Measurements from ENCODE around the gene LILRA5.
"Not testable (repeated sequence)": the region's sequence is repeated elsewhere in the genome, so short reads cannot be mapped to it uniquely, and the experiment has no call there.

The LILRA5 gene

DNA sequence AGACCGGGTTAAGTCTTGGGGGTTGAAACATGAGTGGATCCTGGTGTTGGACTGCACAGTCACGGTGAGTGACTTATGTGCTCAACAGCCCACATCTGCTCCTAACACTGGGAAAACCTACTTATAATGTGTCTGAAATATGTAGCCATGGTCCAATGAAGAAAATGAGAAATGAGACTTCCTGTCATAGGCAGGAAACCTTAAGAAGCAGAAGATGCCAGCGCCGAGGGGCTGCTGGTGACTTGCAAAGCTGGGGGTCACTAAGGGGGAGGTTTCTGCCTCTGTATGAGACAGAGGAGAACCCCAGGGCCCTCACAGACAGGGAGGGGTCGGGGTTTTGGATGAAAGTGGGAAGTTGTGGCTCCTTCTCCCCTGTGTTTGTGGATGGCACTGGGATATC lies 40.8 kb downstream of the LILRA5 start:
- not testable (repeated sequence) for DNase-seq

DNA sequence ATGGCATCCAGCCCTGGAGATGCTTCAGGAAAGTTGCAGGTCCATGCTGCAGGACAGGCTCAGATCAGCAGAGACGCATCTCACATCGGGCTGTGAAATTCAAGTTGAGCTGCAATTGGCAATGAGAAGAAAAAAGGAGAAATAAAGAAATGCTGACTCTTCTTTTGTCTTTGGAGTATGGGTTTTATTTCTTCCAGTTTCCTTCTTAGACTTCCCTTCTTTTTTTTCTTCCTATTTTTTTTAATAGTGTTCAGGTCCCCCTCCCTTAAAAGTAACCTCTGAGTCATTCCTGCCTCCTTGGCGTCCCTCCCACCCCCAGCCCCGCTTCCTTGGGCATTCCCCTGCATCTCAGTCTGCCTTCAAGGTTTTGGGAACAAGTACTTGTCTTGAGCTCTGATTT lies 41.4 kb downstream of the LILRA5 start:
- not testable (repeated sequence) for DNase-seq

DNA sequence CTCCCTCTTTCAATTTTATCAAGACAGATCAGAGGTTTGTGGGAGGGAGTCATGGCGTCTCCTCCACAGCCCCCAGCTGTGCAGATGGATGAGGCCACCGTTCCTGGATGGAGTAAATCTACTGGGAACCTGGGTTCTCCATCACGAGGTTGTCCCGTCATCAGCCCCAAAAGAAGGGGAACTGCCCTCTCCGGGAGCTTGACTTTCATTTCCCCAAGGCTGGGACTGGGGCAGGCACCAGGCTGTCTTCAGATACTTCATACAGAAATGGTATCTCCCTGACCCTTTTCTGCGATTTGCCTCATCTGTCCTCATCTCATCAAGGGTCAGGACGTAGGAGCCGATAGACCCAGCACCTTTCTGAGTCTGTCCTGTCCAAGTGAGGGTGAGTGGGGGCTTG lies 41.9 kb downstream of the LILRA5 start:
- no peak for DNase-seq

DNA sequence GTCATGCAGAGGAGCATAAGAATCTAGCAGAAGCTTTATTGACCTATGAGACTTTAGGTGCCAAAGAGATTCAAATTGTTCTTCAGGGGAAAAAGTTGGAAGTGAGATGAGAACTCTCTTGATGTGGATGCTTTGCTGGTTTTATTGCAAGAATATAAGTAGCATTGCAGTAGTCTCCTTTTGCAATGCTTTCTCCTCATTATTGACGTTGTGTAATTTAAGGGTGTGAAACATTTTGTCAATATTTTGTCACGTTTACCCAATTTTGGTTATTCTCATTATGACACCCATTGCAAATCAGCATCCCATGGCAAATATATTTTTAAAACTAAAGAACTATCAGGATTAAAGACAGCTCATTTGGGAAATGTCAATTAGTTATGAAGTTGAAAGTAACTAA lies 44.0 kb downstream of the LILRA5 start:
- no peak for DNase-seq

DNA sequence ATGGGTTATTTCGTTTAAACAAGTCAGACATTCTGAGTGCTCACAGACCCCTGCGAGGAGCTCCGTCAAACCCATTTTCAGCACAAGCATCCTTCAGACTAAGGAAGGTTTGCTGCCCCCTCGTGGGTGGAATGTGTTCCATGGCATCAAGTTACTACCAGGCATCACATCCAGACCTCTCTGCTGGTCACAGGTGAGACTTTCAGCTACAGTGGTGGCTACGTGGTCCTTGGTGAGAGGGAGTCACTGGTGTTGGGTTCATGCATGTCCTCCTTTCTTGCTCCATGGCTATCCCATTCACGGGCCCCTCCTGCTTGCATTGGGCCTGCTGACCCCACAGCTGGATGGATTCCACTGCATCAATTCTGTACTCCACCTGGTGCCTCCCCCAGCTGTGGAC lies 46.8 kb downstream of the LILRA5 start:
- DNase-seq, result peak; percentile 24 to 73 (median 67)

DNA sequence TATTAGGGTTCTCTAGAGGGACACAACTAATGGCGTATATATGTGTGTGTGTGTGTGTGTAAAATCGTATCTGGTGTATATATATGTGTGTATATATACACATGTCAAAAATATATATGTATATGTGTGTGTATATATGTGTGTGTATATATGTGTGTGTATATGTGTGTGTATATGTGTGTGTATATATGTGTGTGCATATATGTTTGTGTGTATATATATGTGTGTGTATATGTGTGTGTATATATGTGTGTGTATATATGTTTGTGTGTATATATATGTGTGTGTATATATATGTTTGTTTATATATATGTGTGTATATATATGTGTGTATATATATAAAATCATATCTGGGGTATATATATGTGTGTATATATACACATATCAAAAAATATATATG lies 50.5 kb downstream of the LILRA5 start:
- no peak for DNase-seq

DNA sequence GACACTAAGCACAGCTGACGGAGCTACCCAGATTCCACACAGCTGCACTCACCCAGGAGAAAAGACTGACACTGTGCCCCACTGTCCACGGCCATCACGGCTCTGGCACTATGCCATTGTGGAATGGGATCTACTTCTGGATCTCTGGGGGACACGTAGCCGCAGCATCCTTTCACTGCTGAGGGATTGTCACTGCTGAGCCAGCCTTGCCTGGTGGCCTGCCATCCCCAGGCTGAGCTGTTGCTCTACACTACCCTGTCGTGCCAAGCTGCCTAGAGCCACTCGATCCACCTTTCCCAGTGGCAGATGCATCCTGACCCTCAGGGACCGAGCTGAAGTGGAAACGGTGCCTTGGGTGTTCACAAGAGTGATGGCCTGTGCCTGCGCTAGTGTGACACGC lies 50.9 kb downstream of the LILRA5 start:
- no peak for DNase-seq

DNA sequence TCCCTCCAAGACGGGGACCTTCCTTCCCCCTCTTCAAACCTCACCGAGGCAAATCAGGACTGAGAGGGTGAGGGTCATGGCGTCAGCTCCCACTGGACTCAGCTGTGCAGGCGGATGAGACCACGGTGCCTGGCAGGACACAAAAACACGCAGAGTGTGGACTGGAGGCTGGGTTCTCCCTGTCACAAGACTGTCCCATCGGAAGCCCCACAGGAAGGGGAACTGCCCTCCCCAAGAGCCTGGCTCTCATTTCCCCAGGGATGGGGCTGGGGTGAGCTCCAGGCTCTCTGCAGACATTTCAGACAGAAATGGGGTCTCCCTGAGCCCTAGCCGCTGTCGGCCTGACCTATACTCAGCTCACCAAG lies 55.9 kb downstream of the LILRA5 start, which contains the start of gene LILRB5:
Gene LILRB5, minus strand, starts transcription at position 158 of the 365 bp plus-strand sequence. Its CDS starts 80 bp downstream, at position 78.
- DNase-seq, result no peak
